ENCODE data around the gene CDC14A.
"Not testable (repeated sequence)": the region's sequence is repeated elsewhere in the genome, so short reads cannot be mapped to it uniquely, and the experiment has no call there.

The CDC14A gene

DNA sequence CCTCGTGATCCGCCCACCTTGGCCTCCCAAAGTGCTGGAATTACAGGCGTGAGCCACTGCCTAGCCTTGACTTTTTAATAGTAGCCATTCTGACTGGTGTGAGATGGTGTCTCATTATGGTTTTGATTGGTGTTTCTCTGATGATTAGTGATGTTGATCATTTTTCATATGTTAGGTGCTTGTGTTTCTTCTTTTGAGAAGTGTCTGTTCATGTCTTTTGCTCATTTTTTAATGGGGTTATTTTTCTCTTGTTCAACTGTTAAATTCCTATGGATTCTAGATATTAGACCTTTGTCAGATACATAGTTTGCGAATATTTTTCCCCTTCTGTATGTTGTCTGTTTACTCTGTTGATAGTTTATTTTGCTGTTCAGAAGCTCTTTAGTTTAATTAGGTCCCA, 17.0 kb downstream of the CDC14A start:
- FAIRE-seq = not testable (repeated sequence)

GRCh38 chr1:100373953-100374352, 21.6 kb downstream of the CDC14A start:
- FAIRE-seq = not testable (repeated sequence)

- not testable (repeated sequence) for FAIRE-seq
These were observed 24.6 kb downstream of the CDC14A start for GRCh38 chr1:100376890-100377289.

DNA sequence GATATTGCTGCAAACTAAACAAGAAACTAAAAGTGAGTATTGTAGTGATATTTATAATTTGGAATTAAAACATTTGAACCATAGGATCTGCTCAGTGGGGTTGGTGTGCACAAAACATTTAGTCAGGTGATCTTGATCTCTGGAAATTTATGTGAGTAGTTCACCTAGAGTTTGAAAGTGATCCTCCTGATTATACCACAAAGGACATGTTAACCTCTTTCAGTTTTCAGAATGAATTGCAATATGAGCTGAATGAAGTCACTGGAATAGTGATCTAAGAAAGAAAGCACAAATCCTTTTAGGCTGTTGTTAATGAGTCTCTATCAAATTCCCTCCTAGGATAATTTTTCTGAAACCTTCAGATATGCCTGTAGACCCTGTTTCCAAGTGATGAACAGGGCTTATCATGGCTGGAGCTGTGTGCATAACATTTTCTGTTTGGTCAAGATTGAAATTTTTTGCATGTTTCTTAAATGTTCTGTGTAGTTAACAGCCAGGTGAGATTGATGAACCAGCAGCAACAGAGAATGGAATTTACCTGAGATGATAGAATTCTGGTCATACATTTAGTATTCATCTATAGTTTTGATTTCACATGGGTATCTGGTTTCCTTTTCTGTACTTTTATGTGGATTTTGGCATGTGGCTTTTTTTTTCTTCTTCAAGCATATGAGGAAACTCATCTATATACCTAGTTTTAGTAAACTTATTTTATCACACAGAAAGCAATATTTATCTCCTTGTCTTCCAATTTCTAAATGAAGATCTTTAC, 25.5 kb downstream of the CDC14A start:
- FAIRE-seq = no peak

DNA sequence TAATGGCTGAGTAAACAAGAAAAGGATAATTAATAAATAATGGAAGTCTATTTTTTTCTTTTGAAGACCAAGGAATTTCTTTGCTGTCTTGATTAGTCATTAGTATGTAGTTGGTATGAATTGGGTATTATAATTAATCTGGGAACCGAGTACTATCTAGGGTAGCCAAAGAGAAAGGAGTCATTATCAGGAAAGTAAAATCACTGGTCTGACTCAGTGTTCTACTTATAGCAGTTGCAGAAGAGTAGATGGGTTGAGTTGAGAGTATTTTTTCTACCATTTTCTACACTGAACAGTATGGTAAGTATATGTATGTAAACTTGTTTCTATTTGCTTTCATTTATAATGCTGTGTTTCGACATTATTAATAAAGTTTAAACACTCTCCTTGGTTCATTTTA, 26.6 kb downstream of the CDC14A start:
- no peak for FAIRE-seq

DNA sequence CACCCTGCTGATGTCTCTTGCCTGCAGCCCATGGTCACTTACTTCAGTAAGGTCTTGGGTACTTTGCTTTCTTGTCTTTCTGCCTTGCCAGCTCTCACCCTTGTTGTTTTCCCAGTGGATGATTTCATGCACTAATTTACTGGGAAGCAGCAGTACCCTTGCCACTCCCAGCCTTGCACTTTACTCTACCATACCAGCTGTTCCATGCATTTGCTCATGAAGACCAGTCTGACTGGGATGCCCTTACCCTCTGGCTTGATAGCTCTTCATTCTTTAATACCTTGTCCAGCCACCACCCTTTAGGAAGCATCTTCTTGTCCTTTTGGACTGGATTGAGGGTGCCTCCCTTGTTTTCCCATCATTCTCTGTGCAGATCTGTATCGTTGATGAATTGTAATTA, 28.3 kb downstream of the CDC14A start:
- FAIRE-seq = no peak

DNA sequence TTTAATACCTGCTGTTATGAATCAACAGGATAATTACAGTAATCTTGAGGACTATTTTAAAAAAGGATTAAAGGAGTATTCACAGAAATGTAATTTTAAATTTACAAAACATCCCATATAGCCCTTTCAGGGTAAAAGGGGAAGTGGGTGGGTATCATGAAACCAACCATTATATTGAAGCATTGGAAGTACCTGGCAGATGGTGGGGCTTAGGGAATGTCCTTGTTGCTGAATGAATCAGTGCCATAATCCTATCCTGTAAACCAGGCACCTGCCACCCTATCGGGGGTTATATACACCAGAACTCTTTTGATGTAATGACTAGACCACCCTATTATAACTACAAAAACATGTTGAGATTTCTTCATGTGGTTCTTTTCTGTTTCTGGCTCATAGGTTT, 30.4 kb downstream of the CDC14A start:
- FAIRE-seq = no peak

- no peak for FAIRE-seq
These were observed 31.6 kb downstream of the CDC14A start for GRCh38 chr1:100383743-100384405.

DNA sequence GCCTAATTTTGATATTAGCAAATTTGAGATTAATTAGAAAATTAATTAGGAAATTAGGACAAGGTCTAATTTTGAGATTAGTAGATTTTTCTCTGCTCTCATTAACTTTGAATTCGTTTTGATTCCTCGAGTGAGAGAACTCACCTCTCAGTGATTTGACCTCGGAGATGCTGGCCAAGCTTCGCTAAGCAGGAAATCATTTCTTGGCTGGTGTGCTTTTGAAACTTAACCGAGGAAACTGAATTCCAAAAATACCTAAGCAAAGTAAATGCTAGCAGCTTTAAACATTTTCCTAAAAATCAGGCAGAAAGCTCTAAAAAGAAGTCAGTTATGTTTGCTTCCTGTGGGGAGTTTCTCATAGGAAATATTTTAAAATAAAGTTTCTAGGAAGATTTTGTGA, 34.9 kb downstream of the CDC14A start:
- FAIRE-seq = no peak

DNA sequence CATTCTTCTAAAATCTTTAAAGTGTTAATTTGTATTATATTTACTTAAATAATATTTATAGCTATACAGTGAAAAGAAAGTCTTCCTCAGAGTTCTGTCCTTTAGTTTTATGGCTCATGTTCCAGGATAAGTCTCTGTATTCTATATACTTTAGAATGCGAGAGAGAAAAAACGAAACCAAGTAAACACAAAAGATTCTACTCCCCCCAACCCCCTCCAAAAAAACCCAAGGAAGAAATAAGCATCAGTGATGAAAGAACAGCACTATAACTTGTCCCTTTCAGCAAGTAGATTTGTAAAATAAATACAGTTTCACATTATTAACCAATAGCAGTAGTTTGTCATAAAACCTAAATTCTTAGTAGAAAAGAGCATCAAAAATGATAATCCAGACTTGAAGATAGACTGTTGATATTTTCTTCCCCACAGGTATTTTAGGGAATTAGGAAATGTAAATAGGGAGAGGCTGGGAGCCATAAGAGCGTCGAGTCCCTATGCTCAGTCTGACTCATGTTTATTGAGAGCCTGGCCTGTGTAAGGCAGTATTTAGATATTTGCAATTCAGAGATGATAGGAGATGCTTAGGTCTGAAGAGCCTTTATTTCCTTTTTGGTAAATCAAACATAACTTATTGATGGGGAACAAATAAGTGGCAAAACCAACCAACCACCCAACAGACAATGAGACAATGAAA, 35.5 kb downstream of the CDC14A start:
- FAIRE-seq = no peak

GRCh38 chr1:100390531-100390930, 38.2 kb downstream of the CDC14A start:
- no peak for FAIRE-seq

- FAIRE-seq = no peak
These were observed 39.4 kb downstream of the CDC14A start for GRCh38 chr1:100391675-100392074.

DNA sequence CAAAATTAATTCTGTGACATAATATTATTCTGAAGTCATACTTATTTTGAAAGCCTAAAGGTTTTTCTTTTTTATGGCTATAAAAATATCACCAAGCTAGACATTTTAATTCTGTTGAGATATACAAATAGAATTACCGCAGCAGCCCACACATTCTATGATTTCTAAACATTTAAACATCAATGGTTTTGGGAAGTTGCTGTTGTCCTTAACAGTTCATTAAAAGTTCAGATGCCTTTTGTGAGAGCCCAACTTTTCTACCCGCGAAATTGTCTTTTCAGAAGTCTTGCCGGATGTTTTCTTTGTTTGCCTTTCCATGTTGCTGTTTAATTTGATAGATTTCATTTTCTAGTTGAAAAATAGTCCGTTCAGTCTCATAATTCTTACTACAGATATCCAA, 40.5 kb downstream of the CDC14A start:
- FAIRE-seq = no peak

GRCh38 chr1:100394285-100394684, 42.0 kb downstream of the CDC14A start:
- FAIRE-seq = no peak

DNA sequence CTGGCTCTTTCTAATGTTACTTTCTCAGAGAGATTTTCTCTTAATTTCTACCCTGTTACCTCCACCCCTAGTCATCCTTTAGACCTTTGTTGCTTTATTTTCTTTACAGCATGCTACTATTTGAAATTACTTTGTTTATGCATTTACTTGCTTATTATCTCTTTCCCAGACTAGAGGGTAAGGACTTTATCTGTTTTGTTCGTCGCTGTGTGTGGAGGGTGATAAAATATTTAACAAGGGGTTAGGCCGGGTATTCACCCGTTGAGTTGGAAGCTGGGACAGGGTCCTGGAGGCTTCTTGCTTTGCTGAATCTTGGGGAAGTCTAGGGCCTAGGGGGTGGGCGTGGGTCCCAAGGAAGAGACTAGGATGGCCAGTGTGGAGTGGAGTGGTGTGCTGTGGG, 43.6 kb downstream of the CDC14A start:
- no peak for FAIRE-seq

DNA sequence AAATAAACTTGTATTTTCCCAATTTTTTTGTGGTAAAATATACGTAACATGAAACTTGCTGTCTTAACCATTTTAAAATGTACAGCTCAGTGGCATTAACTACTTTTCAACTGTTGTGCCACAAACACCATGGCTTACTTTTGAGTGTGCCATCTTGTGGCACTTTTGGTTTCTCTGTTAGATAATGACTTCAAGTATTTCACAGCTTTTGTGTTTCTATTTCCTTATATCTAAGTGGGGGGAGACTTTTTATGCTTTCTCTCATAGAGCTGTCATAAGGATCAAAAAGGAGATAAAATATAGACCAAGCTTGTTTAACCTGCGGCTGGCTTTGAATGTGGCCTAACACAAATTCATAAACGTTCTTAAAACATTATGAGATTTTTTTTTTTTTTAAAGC, 44.3 kb downstream of the CDC14A start:
- no peak for FAIRE-seq

DNA sequence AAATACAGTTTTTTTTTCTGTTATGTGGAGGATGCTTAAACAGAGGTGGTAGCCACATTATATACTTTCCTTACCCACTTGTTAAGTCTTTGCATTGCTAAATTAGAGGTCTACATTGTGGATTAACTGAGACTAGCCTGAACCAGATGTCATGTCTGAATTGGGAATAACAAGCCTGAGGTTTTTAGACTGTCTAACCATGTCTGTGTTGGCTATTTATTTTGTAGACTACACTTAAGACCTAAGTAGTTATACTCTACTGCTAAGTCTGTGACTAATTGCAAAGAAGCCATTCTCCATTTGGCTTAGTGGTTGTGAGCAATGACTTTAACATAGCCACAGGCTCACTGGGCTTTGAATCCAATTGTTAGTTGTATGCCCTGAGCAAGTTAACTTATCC, 45.4 kb downstream of the CDC14A start:
- FAIRE-seq = no peak

DNA sequence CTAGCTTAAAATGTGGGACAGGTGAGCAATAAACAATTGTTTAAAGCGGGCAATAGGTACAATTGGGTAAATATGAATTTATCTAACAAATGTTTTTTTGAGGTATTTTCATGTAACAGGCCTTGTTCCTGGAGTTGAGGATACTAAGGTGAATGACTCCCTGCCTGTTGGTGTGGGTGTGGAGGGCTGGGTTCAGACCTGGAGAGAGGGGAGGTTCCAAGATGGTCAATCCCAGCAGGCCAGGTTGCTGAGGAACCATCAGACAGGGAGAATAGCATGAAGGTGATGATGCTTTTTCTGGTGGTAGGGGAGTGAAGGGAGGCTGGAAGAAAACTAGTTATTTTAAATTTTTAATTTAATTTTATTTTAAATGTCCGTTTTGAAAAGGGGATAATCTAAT, 46.3 kb downstream of the CDC14A start:
- no peak for FAIRE-seq

DNA sequence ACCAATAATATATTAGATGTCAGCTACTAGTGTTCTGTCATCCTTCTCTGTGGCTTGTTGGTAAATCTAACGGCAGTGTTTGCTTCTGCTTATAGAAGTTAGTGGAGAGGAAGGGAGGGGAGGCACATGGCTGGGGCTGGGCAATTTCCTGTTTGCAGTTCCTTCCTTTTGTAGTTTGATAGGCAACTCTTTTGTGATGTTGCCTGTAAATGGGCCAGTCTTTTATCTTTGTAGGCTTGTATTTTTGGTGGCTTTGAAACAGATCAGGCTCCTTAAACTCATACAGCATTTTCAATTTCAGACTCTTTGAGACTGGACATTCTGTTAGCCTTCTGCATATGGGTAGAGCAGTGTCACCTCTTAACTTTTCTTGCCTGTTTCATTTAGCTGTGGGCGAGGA, 48.1 kb downstream of the CDC14A start:
- FAIRE-seq = no peak

DNA sequence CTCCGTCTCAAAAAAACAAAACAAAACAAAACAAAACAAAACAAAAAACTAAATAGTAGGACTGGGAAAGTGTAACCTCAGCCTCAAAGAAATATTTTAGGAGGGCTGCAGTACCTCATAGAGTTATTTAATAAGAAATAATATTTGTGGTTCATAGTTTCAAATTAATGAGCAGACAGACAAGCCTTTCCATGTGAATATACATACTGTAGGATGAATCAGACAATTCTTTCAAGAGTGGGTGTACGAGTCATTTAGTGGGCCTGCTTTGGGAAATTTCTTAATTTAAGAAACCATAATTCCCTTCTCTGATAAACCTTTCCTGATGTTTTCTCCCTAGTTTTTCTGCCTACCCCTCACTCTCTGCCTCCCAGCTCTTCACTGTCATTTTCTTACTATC, 52.5 kb downstream of the CDC14A start:
- no peak for FAIRE-seq

GRCh38 chr1:100405902-100406301, 53.6 kb downstream of the CDC14A start:
- not testable (repeated sequence) for FAIRE-seq

- FAIRE-seq = not testable (repeated sequence)
These were observed 55.1 kb downstream of the CDC14A start for GRCh38 chr1:100407390-100407789.

GRCh38 chr1:100411019-100411418, 58.7 kb downstream of the CDC14A start:
- no peak for FAIRE-seq

GRCh38 chr1:100411574-100411973, 59.3 kb downstream of the CDC14A start:
- no peak for FAIRE-seq

Data from TTC549 (cell line).